GM21423 (cell line): ENCODE data around the gene MT3.
"Not testable (repeated sequence)": the region's sequence is repeated elsewhere in the genome, so short reads cannot be mapped to it uniquely, and the experiment has no call there.

Experiments
- ATAC-seq: cut with Tn5 transposase; IDR thresholded peaks from one replicate; pipeline ENCODE4 v1.9.1; 2021; ENCODE audit warnings: mild to moderate bottlenecking, moderate library complexity; ENCODE audit not compliant: unreplicated experiment

Gene MT3

GRCh38 chr16:56577300-56577625, 12.1 kb upstream of the MT3 start:
- ATAC-seq = no peak

GRCh38 chr16:56580391-56581048, 8.8 kb upstream of the MT3 start:
- no peak for ATAC-seq

- not testable (repeated sequence) for ATAC-seq
Observed at GRCh38 chr16:56582911-56583310, 6.4 kb upstream of the MT3 start.

GRCh38 chr16:56583351-56584168, 5.8 kb upstream of the MT3 start:
- no peak for ATAC-seq

- no peak for ATAC-seq
Observed at GRCh38 chr16:56584276-56584675, 5.1 kb upstream of the MT3 start.

- ATAC-seq = no peak
Observed at GRCh38 chr16:56588781-56589140, 567 bp upstream of the MT3 start.

- no peak for ATAC-seq
Observed at GRCh38 chr16:56591377-56592060, 2.2 kb downstream of the MT3 start.

GRCh38 chr16:56593573-56594291, 4.4 kb downstream of the MT3 start:
- no peak for ATAC-seq

- ATAC-seq = no peak
Observed at GRCh38 chr16:56594292-56594619, 4.9 kb downstream of the MT3 start.

- ATAC-seq = no peak
Observed at GRCh38 chr16:56600398-56600999, 11.2 kb downstream of the MT3 start.

GRCh38 chr16:56601325-56601724, 12.0 kb downstream of the MT3 start:
- ATAC-seq = no peak

- ATAC-seq = no peak
Observed at GRCh38 chr16:56603589-56603988, 14.3 kb downstream of the MT3 start.

GRCh38 chr16:56604966-56605365, 15.6 kb downstream of the MT3 start:
- ATAC-seq = no peak

- no peak for ATAC-seq
Observed at GRCh38 chr16:56605475-56605874, 16.1 kb downstream of the MT3 start.

GRCh38 chr16:56606071-56606475, 16.7 kb downstream of the MT3 start:
- no peak for ATAC-seq

GRCh38 chr16:56606476-56607108, 17.3 kb downstream of the MT3 start:
- ATAC-seq = no peak

- ATAC-seq = no peak
Observed at GRCh38 chr16:56607109-56607618, 17.8 kb downstream of the MT3 start.

GRCh38 chr16:56607675-56608042, 18.3 kb downstream of the MT3 start:
- ATAC-seq = no peak

- ATAC-seq = peak; percentile 82
Observed at GRCh38 chr16:56608043-56608875, 18.9 kb downstream of the MT3 start, which contains the start of gene MT2A. TSS of gene MT2A (plus strand) at chr16:56608584. CDS start at chr16:56608656, 72 bp downstream.
